ENCODE results near the gene ATP5F1A. TPM values are rescaled to one million over a fixed set of nuclear protein-coding genes. Genes with fewer than 3 reads are reported as not detected.
"Not testable (repeated sequence)": the region's sequence is repeated elsewhere in the genome, so short reads cannot be mapped to it uniquely, and the experiment has no call there.

Gene ATP5F1A
- total RNA-seq, 2 donors from 2014 or later = 457 to 522 TPM

- no peak for DNase-seq (ENCODE audit: low spot score)
- no peak overlapping the region for H3K27ac ChIP-seq
- H3K4me3 ChIP-seq = no peak overlapping the region
- no peaks in the 10 kb centered on the region for H3K9me3 ChIP-seq
- TF ChIP-seq CTCF (IDR thresholded peaks at IDR 0.05) (no peak), POLR2A (IDR thresholded peaks at IDR 0.05) (no peak), POLR2AphosphoS5 (IDR thresholded peaks at IDR 0.05) (no peak)
- intact Hi-C loops (cut with DNase I) = no loop called here
- WGBS = 57% methylated on average over 3 of the region's 3 CpGs
- no peaks in the 10 kb centered on the region for H3K36me3 ChIP-seq
- no peaks in the 10 kb centered on the region for H3K4me1 ChIP-seq (replicated peaks)
- no peaks in the 10 kb centered on the region for H3K27me3 ChIP-seq (replicated peaks; ENCODE audit: insufficient read depth)
These were observed 35.4 kb upstream of the ATP5F1A start for GRCh38 chr18:46133534-46133933.

GRCh38 chr18:46130549-46130948 is 32.5 kb upstream of the ATP5F1A start:
- H3K36me3 ChIP-seq; H3K9me3 ChIP-seq; intact Hi-C loops (cut with DNase I); H3K4me3 ChIP-seq; H3K27me3 ChIP-seq (replicated peaks; ENCODE audit: insufficient read depth); DNase-seq (ENCODE audit: low spot score); H3K4me1 ChIP-seq (replicated peaks); H3K27ac ChIP-seq: not testable (repeated sequence)
- WGBS = 98% methylated on average over 8 of the region's 8 CpGs

- Histone ChIP-seq H3K27me3 (replicated peaks; ENCODE audit: insufficient read depth) (no peaks in the 10 kb centered on the region), H3K9me3 (no peaks in the 10 kb centered on the region), H3K27ac (no peak overlapping the region), H3K4me1 (replicated peaks) (no peaks in the 10 kb centered on the region), H3K36me3 (no peaks in the 10 kb centered on the region), H3K4me3 (no peak overlapping the region)
- 92% methylated on average over 2 of the region's 2 CpGs for WGBS
- DNase-seq (ENCODE audit: low spot score) = no peak
- intact Hi-C loops (cut with DNase I) = no loop called here
- no peak for TF ChIP-seq CTCF (IDR thresholded peaks at IDR 0.05)
- TF ChIP-seq POLR2A (IDR thresholded peaks at IDR 0.05) = no peak
- TF ChIP-seq POLR2AphosphoS5 (IDR thresholded peaks at IDR 0.05) = no peak
These were observed 32.0 kb upstream of the ATP5F1A start for GRCh38 chr18:46130061-46130460.

GRCh38 chr18:46126625-46127024 is 28.5 kb upstream of the ATP5F1A start:
- H3K36me3 ChIP-seq; DNase-seq (ENCODE audit: low spot score); intact Hi-C loops (cut with DNase I); H3K4me3 ChIP-seq; H3K27me3 ChIP-seq (replicated peaks; ENCODE audit: insufficient read depth); H3K4me1 ChIP-seq (replicated peaks); H3K27ac ChIP-seq; H3K9me3 ChIP-seq: not testable (repeated sequence)
- WGBS = 98% methylated on average over 4 of the region's 4 CpGs

GRCh38 chr18:46113751-46114150 is 15.7 kb upstream of the ATP5F1A start:
- intact Hi-C loops (cut with DNase I) = no loop called here
- TF ChIP-seq POLR2AphosphoS5 (IDR thresholded peaks at IDR 0.05) = no peak
- TF ChIP-seq POLR2A (IDR thresholded peaks at IDR 0.05) = no peak
- no peak for TF ChIP-seq CTCF (IDR thresholded peaks at IDR 0.05)
- H3K9me3 ChIP-seq = no peaks in the 10 kb centered on the region
- no peaks in the 10 kb centered on the region for H3K27me3 ChIP-seq (replicated peaks; ENCODE audit: insufficient read depth)
- no peaks in the 10 kb centered on the region for H3K36me3 ChIP-seq
- no peaks in the 10 kb centered on the region for H3K4me1 ChIP-seq (replicated peaks)
- H3K27ac ChIP-seq = no peak overlapping the region
- no peak for DNase-seq (ENCODE audit: low spot score)
- 90% methylated on average over 1 of the region's 1 CpG for WGBS
- H3K4me3 ChIP-seq = no peak overlapping the region

GRCh38 chr18:46110406-46110805 is 12.3 kb upstream of the ATP5F1A start:
- no peak for DNase-seq (ENCODE audit: low spot score)
- WGBS = 97% methylated on average over 3 of the region's 3 CpGs
- H3K4me3 ChIP-seq = no peak overlapping the region
- H3K4me1 ChIP-seq (replicated peaks) = no peaks in the 10 kb centered on the region
- intact Hi-C loops (cut with DNase I) = no loop called here
- H3K36me3 ChIP-seq = no peaks in the 10 kb centered on the region
- H3K27ac ChIP-seq = no peak overlapping the region
- TF ChIP-seq POLR2AphosphoS5 (IDR thresholded peaks at IDR 0.05) (no peak), POLR2A (IDR thresholded peaks at IDR 0.05) (no peak), CTCF (IDR thresholded peaks at IDR 0.05) (no peak)
- no peaks in the 10 kb centered on the region for H3K27me3 ChIP-seq (replicated peaks; ENCODE audit: insufficient read depth)
- no peaks in the 10 kb centered on the region for H3K9me3 ChIP-seq

Measured in prostate gland (tissue), 2 donors.